HG02884 (cell line): ENCODE results near the gene PHF19.

Experiments used
- ATAC-seq: cut with Tn5 transposase; IDR thresholded peaks from one replicate; pipeline ENCODE4 v1.9.1; 2021; ENCODE audit warnings: mild to moderate bottlenecking, moderate library complexity; ENCODE audit not compliant: unreplicated experiment

Gene PHF19

GRCh38 chr9:120914396-120914795, 37.4 kb upstream of the PHF19 start:
- ATAC-seq: no peak

GRCh38 chr9:120913647-120914264, 36.8 kb upstream of the PHF19 start:
- ATAC-seq: no peak

DNA sequence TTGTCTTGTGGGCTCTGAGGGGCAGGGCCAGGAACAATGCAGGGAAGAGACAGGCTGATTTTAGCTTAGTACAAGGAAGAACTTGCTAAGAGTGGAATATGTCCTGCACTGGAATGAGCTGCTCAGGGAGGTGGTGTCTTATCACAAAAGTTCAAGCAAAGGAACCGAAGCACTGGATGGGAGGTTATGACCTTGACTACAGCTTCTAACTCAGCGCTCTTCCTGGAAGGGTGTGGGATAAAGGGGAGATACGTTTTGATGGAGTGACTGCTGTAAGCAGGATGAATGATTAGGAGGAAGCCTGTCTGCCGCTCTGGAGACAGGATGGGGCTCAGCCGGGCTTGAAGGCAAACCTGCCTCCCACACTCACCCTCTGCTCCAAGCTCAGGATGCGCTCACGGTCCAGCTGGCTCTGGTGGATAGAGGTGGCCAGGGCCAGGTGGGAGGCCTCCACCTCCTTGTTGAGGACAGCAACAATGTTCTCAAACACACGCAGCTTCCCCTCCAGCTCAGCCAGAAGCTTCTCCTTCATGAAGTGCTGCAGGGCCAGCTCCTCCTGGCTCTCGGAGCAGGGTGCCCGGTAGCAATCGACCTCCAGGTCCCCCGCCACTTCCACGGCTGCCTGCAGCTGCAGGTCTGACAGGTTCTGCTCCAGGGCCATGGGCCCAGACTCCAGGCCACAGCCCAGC, 36.1 kb upstream of the PHF19 start:
- ATAC-seq: no peak

GRCh38 chr9:120911295-120911837, 34.4 kb upstream of the PHF19 start:
- ATAC-seq: no peak

- ATAC-seq: no peak
These were observed 33.7 kb upstream of the PHF19 start for GRCh38 chr9:120910643-120911042.

DNA sequence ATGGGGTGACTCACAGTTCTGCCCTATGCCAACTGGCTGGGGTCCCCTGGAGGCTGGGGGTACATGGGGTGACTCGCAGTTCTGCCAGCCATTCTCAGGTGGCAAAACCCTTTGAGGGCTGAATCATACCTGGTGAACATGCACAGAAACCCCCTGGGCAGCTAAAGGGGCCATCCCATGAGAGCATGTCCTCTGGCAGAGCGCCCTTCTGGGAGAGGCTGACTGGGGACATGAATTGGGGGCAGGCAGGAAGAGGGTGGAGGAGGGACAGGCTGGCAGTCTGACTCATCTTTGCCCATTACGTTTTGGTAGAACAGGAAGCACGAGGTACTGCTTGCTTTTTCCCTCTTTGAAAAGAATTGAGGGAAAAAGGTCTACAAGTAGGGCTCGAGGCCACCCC, 32.9 kb upstream of the PHF19 start:
- no peak for ATAC-seq

- ATAC-seq: no peak
These were observed 28.6 kb upstream of the PHF19 start for GRCh38 chr9:120905315-120906164.

- ATAC-seq: no peak
These were observed 28.0 kb upstream of the PHF19 start for GRCh38 chr9:120904978-120905301.

DNA sequence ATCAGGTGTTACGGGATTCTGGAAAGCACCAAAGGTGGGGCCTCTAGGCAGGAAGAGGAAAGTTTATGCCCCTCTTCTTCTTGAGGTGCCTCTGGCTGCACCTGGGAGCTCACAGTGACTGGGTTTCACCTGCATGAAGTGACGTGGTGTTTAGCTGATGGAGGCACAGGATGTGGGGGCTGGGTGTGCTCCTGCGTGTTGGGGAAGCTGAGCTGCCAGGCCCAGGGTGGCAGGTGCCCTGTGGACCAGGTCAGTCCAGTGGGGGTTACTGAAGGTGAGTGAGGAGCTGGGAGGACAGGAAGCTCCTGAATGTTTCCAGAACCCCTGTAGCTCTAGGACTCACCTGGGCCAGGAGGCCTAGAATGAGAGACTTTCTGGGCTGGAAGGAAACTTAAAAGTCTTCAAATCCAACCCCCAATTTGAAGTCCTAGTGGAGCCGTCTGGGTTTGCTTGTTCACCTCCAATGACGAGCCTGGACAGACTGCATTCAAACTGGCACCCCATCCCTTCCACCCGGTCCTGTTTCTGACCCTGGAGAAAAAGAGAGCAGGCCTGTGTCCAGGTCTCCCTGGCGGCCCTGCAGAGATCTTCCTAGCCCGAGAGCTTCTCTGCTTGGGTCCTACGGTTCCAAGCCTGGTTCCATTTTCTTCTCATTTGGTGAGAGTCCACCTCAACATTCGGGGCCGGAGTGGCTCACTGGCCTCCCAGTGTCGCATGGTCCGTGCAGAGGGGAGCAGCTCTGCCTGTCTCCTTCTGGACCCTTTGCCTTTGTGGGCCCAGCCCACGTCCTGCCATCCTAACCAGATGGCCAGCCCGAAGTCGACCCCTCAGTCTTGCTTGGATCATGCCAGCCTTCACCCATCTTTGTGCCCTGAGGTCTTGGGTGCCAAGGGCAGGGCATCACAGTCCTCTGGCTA, 27.3 kb upstream of the PHF19 start:
- no peak for ATAC-seq

- ATAC-seq: no peak
These were observed 25.9 kb upstream of the PHF19 start for GRCh38 chr9:120902569-120903535.

GRCh38 chr9:120901755-120902568, 25.0 kb upstream of the PHF19 start:
- ATAC-seq: no peak

GRCh38 chr9:120900824-120901223, 23.8 kb upstream of the PHF19 start:
- ATAC-seq: no peak

GRCh38 chr9:120899490-120900068, 22.6 kb upstream of the PHF19 start:
- no peak for ATAC-seq

GRCh38 chr9:120898396-120898795, 21.4 kb upstream of the PHF19 start:
- no peak for ATAC-seq

DNA sequence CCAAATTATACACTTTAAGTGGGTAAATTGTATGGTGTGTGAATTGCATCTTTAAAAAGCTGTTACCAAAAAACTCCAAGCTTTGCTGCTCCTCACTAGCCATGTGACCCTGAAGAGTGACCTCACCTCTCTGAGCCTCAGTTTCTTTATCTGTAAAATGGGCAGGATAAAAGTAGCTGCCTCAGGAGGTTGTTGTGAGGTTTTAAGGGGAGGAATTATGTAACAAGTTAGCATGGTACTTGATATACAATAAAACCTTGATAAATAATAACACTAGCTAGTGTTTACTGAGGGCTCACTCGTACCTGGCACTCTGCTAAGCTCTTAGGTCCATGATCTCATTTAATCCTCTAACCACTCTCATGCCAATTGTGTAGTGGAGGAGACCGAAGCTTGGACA, 19.0 kb upstream of the PHF19 start:
- no peak for ATAC-seq

DNA sequence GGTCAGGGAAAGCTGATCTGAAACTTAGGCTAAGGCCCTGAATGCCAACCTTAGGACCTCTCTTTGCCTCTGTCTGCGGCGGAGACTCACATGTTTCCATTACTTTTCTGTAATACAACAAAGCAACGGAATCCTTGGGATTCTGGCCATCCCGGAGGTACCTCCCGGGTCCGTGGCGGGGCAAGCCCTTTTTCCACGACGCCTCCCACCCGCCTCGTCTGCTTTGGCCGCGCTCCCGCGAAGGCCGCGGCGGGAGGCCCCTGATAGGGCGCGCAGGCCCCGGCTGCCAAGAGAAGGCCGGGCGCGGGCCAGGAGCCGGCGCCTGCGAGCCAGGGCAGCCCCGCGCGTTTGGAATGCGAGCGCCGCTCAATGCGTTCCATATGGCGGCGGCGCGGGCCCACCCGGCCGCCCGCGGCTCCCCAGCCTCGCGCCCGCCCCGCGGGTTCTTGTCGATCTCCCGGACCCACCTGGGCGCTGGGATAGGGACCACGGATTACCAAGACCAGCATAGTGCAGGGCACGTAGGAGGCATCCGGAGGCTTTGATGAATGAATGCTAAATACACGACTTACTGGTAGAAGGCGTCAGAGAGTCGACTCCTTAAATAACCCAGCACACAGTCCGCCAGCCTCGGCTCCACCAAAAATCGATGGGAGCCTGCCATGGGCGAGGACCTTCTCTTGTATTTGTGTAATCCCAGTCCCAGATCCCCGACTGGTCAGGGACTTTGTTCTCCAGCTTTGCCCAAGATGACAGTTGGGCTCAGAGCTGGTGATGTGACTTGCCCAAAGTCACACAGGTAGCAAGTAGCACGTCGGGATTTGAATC, 17.5 kb upstream of the PHF19 start:
- no peak for ATAC-seq

- ATAC-seq: no peak
These were observed 16.8 kb upstream of the PHF19 start for GRCh38 chr9:120893611-120894307.
